Upper lobe of left lung (tissue), 6 donors: Measurements from ENCODE around the gene CYGB. TPM values are rescaled to one million over a fixed set of nuclear protein-coding genes. Genes with fewer than 3 reads are reported as not detected.
A peak's percentile ranks its signal among the peaks of the same experiment; 100 is the strongest.

Source experiments
- ATAC-seq, 2 donors: fragments of 200-7000 bp; cut with Tn5 transposase; one replicate each; pipeline ENCODE4 v1.9.1; 2022; ENCODE audit warnings: mild to moderate bottlenecking in 2 of 2, moderate library complexity in 2 of 2; ENCODE audit not compliant: low FRiP score in 2 of 2
- DNase-seq, 2 donors: peaks; one replicate each; pipeline ENCODE4 v3.0.0-alpha.2; 2019 to 2020
- H3K27ac ChIP-seq, 4 donors: fragments of 200-600 bp; sonication (generic); one replicate each; pipeline ENCODE4 v1.5.1; 2016 to 2019
- H3K27me3 ChIP-seq, 4 donors: fragments of 200-600 bp; sonication (generic); one replicate each; pipeline ENCODE4 v1.5.1; 2017 to 2019
- H3K36me3 ChIP-seq, 4 donors: fragments of 200-600 bp; sonication (generic); one replicate each; pipeline ENCODE4 v1.5.1; 2016 to 2019
- H3K4me1 ChIP-seq, 4 donors: fragments of 200-600 bp; sonication (generic); one replicate each; pipeline ENCODE4 v1.5.1; 2018 to 2019
- H3K4me3 ChIP-seq, 4 donors: fragments of 200-600 bp; sonication (generic); one replicate each; pipeline ENCODE4 v1.5.1; 2017 to 2019; ENCODE audit warnings: mild to moderate bottlenecking in 2 of 4, moderate library complexity in 1 of 4
- H3K9me3 ChIP-seq, 4 donors: fragments of 200-600 bp; sonication (generic); one replicate each; pipeline ENCODE4 v1.5.1; 2018 to 2019
- EP300 ChIP-seq, 4 donors: sonication (generic); formaldehyde crosslinking; IDR thresholded peaks; one replicate each; pipeline ENCODE4 v1.5.1; 2017; ENCODE audit warnings: antibody characterized with exemption in 4 of 4, control low read depth in 2 of 4
- POLR2A ChIP-seq, 4 donors: fragments of 450-650 bp; IDR thresholded peaks; one replicate each; pipeline ENCODE4 v1.5.1; 2016 to 2017; ENCODE audit warnings: antibody characterized with exemption in 4 of 4, mild to moderate bottlenecking in 2 of 4
- POLR2AphosphoS5 ChIP-seq, 2 donors: sonication (generic); formaldehyde crosslinking; IDR thresholded peaks; one replicate each; pipeline ENCODE4 v1.5.1; 2017; ENCODE audit warnings: antibody characterized with exemption in 2 of 2
- WGBS, 2 donors: methylation state at CpG; one replicate each; pipeline ENCODE4 v1.1.5; 2017 to 2018; 5-methylcytosine and 5-hydroxymethylcytosine counted together
- total RNA-seq, 6 donors: library from RNA; depleted of rRNA in 4 of 6; stranded (reverse); fragments of >200 nt in 4 of 6; gene quantifications; one replicate each; pipeline versions ENCODE4 v1.1.0 to v1.2.1, GENCODE V29; 2016 to 2021
- TF ChIP-seq, protein P1 (sequence below), 6 experiments: fragments of 450-650 bp in 4 of 6; fragments of 200-600 bp in 2 of 6; sonication (generic) in 2 of 6; IDR thresholded peaks; one replicate each; pipeline ENCODE4 v1.5.1; 2016 to 2019; ENCODE audit warnings: antibody characterized with exemption in 6 of 6
- donor health status: DM: no; HTN: no; CAD: no; lungs with moderate emphysema.
- donor health status: DM: no; HTN: yes; CAD: no; lungs with severe emphysema.

CYGB gene
- total RNA-seq, 6 donors from 2014 or later: 6.4 to 33.9 (median 16.6) TPM

DNA sequence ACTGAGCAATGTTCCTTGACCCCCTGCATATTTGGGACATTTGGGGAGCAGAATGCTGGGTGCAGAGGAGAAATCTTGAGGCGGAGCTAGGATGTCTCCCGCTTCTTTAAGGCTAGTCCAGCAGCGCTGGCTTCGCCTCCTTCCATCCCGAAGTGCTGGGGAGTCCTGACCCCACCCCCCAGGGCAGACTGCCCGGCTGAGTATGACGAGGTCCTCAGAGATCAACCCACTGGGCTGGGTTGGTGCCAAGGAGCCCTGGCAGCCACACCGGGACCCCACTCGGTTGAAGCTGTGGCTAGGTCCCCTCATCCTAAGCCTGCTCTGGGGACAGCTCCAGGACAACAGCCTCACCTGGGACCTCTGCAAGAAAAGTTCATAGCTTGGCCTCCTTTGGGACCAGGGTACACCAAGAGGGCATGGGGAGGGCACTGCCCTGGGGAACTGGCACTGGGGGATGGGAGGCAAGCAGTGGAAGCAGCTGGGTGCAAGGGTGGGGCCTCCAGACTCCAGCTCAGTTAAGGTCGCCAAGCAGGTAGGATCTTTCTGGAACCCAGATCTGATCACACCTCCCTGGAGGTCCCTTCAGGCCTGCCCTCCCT lies 47.3 kb downstream of the CYGB start:
- DNase-seq (no peak), ATAC-seq (no peak)
- no peaks in the 10 kb centered on the region for H3K9me3 ChIP-seq
- peaks cover 47 to 66% (median 55%) of the 10 kb centered on the region in 4 donors for H3K4me1 ChIP-seq
- H3K36me3 ChIP-seq: peaks cover 0 to 7% (median 2%) of the 10 kb centered on the region in 4 donors
- no peak for TF ChIP-seq POLR2A (IDR thresholded peaks at IDR 0.05)
- no peak for TF ChIP-seq POLR2AphosphoS5 (IDR thresholded peaks at IDR 0.05)
- TF ChIP-seq, protein P1, sequence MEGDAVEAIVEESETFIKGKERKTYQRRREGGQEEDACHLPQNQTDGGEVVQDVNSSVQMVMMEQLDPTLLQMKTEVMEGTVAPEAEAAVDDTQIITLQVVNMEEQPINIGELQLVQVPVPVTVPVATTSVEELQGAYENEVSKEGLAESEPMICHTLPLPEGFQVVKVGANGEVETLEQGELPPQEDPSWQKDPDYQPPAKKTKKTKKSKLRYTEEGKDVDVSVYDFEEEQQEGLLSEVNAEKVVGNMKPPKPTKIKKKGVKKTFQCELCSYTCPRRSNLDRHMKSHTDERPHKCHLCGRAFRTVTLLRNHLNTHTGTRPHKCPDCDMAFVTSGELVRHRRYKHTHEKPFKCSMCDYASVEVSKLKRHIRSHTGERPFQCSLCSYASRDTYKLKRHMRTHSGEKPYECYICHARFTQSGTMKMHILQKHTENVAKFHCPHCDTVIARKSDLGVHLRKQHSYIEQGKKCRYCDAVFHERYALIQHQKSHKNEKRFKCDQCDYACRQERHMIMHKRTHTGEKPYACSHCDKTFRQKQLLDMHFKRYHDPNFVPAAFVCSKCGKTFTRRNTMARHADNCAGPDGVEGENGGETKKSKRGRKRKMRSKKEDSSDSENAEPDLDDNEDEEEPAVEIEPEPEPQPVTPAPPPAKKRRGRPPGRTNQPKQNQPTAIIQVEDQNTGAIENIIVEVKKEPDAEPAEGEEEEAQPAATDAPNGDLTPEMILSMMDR (IDR thresholded peaks at IDR 0.05): no peak
- TF ChIP-seq EP300 (IDR thresholded peaks at IDR 0.05): no peak
- 63% methylated on average over 10 of the region's 10 CpGs; no CpG with 5 or more reads in 1 of the 2 donors for WGBS, 2 donors
- H3K4me3 ChIP-seq: no peak overlapping the region
- peak overlapping the region in 3 of 4 donors; percentile 89 to 95 (median 94) for H3K27ac ChIP-seq
- no peaks in the 10 kb centered on the region for H3K27me3 ChIP-seq

DNA sequence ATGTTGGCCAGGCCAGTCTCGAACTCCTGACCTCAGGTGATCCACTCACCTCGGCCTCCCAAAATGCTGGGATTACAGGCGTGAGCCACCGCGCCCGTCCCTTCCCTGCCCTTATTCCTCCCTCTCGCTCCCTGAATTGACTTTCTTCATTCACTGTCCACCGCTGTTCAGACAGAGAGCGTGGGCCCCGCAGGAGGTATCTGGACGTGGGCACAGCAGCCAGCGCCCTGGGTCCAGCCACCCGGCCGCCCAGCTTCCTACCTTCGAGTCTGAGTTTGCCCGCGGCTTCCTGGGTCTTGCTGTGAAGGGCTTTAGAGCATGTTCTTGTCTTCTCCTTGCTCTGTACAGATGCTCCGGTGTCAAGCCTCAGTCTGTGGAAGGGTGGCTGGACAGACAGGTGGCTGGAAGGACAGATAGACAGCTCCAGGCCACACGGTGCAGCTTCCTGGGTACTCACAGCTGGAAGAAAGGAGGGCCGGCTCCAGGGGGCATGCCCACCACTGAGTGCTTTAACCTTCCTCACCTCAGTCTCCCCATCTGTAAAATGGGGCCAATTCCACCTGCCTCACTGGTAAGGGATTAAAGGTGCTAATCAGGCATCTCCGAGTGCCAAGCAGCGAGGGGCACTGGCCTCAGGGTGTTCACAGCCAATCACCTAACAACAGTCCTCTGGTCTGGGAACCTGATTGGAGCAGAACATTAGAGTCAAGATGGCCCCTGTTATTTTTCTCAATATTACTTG lies 49.9 kb downstream of the CYGB start:
- WGBS, 2 donors: 96 to 97% methylated on average over 18 to 20 of the region's 22 CpGs

DNA sequence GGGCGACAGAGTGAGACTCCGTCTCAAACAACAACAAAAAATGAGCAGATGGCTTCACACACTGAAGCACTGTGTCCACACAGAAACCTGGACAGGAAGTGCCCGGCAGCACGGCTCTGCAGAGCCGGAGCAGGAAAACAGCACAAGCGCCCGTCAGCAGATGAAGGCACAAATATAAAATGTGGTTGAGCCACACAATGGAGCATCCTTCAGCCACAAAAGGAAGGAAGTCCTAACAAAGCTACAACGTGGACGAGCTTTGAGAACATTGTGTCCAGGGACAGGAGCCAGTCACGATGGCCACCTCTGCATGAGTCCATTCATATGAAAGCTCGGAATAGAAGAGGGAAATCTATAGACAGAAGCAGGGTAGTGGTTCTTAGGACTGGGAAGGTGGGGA lies 51.9 kb downstream of the CYGB start:
- H3K4me1 ChIP-seq: peaks cover 12 to 33% (median 17%) of the 10 kb centered on the region in 4 donors
- ATAC-seq: peak; percentile 11 to 68
- no peaks in the 10 kb centered on the region for H3K9me3 ChIP-seq
- TF ChIP-seq, protein P1 (IDR thresholded peaks at IDR 0.05): no peak
- TF ChIP-seq POLR2AphosphoS5 (IDR thresholded peaks at IDR 0.05) (peak; percentile 77 to 94), POLR2A (IDR thresholded peaks at IDR 0.05) (peak in 1 of 4 donors; percentile 51), EP300 (IDR thresholded peaks at IDR 0.05) (peak; percentile 22 to 98 (median 82))
- H3K4me3 ChIP-seq: no peak overlapping the region
- WGBS, 2 donors: 34 to 37% methylated on average over 11 of the region's 11 CpGs
- peak in 1 of 2 donors; percentile 60 for DNase-seq
- peaks cover 0 to 12% (median 9%) of the 10 kb centered on the region in 4 donors for H3K36me3 ChIP-seq
- no peaks in the 10 kb centered on the region for H3K27me3 ChIP-seq
- peak overlapping the region; percentile 75 to 89 (median 80) for H3K27ac ChIP-seq

More for the DNA sequence above, 49.9 kb downstream of the CYGB start:
- Histone ChIP-seq H3K27ac (peak overlapping the region in 2 of 4 donors; percentile 0 to 89), H3K27me3 (no peaks in the 10 kb centered on the region), H3K36me3 (peaks cover 0 to 7% (median 2%) of the 10 kb centered on the region in 4 donors), H3K4me1 (peaks cover 31 to 54% (median 37%) of the 10 kb centered on the region in 4 donors), H3K4me3 (no peak overlapping the region), H3K9me3 (no peaks in the 10 kb centered on the region)
- TF ChIP-seq EP300 (IDR thresholded peaks at IDR 0.05) (no peak), POLR2AphosphoS5 (IDR thresholded peaks at IDR 0.05) (no peak), POLR2A (IDR thresholded peaks at IDR 0.05) (no peak)
- TF ChIP-seq, protein P1 (IDR thresholded peaks at IDR 0.05): no peak
- ATAC-seq: no peak
- DNase-seq: no peak

DNA sequence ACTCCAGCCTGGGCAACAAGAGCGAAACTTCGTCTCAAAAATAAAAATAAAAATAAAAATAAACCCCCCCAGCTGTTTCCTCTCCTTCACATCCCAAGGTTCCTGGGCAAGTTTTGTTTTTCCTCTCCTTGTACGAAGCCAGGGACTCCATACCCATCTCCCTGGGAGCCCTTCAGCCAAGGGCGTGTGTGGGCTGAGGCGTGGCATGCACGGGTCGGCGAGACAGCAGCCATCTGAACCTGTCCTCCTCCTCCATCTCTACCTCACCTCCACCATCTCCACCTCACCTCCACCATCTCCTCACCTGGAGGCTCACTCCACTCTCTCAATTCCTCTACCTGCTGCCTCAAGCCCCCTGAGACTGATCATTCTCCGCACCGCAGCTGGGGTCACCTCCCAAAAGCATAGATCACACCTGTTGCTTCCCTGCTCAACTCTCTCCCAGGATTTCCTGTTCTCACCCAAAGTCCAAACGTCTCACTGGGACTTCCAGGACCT lies 53.2 kb downstream of the CYGB start:
- no peaks in the 10 kb centered on the region for H3K9me3 ChIP-seq
- DNase-seq (no peak), ATAC-seq (no peak)
- WGBS, 2 donors: 84 to 86% methylated on average over 11 of the region's 11 CpGs
- TF ChIP-seq POLR2AphosphoS5 (IDR thresholded peaks at IDR 0.05) (no peak), POLR2A (IDR thresholded peaks at IDR 0.05) (no peak), EP300 (IDR thresholded peaks at IDR 0.05) (no peak)
- TF ChIP-seq, protein P1 (IDR thresholded peaks at IDR 0.05): no peak
- peaks cover 5 to 22% (median 10%) of the 10 kb centered on the region in 4 donors for H3K4me1 ChIP-seq
- H3K27me3 ChIP-seq: no peaks in the 10 kb centered on the region
- peaks cover 0 to 17% (median 16%) of the 10 kb centered on the region in 4 donors for H3K36me3 ChIP-seq
- H3K27ac ChIP-seq: peak overlapping the region; percentile 54 to 89 (median 75)
- no peak overlapping the region for H3K4me3 ChIP-seq
